Fibroblast of peridontal ligament (primary cell): ENCODE data around the gene ANKRD42.

ENCODE experiments used
- DNase-seq: peaks from one replicate; pipeline ENCODE4 v3.0.0-alpha.2; 2010; ENCODE audit errors: extremely low read depth

Gene ANKRD42

GRCh38 chr11:83193315-83194280 lies at the start of gene ANKRD42:
Gene ANKRD42, plus strand, starts transcription at chr11:83193712. Its CDS starts 959 bp downstream, at chr11:83194671.
- DNase-seq = peak; percentile 96

- DNase-seq = no peak
Observed at GRCh38 chr11:83147895-83148294, 45.6 kb upstream of the ANKRD42 start.

GRCh38 chr11:83150450-83150849 lies 43.1 kb upstream of the ANKRD42 start:
- DNase-seq = no peak

GRCh38 chr11:83151274-83151977 lies 42.1 kb upstream of the ANKRD42 start:
- DNase-seq = no peak

- DNase-seq = no peak
Observed at GRCh38 chr11:83152264-83152663, 41.2 kb upstream of the ANKRD42 start.

GRCh38 chr11:83153764-83154163 lies 39.7 kb upstream of the ANKRD42 start:
- no peak for DNase-seq

- peak; percentile 100 for DNase-seq
Observed at GRCh38 chr11:83156144-83156995, 37.1 kb upstream of the ANKRD42 start.

GRCh38 chr11:83156996-83157593 lies 36.4 kb upstream of the ANKRD42 start, which contains the start of gene PCF11:
Gene PCF11, plus strand, starts transcription at chr11:83157131. Its CDS starts 309 bp downstream, at chr11:83157440.
- no peak for DNase-seq

- DNase-seq = peak; percentile 57
Observed at GRCh38 chr11:83157594-83158356, 35.7 kb upstream of the ANKRD42 start.

- peak; percentile 48 for DNase-seq
Observed at GRCh38 chr11:83158357-83158786, 35.1 kb upstream of the ANKRD42 start.

GRCh38 chr11:83158965-83159901 lies 34.3 kb upstream of the ANKRD42 start:
- peak; percentile 27 for DNase-seq

GRCh38 chr11:83159902-83160865 lies 33.3 kb upstream of the ANKRD42 start:
- peak; percentile 57 for DNase-seq

GRCh38 chr11:83161610-83162199 lies 31.8 kb upstream of the ANKRD42 start:
- DNase-seq = peak; percentile 15

GRCh38 chr11:83162377-83162776 lies 31.1 kb upstream of the ANKRD42 start:
- DNase-seq = peak; percentile 51

- no peak for DNase-seq
Observed at GRCh38 chr11:83166193-83166866, 27.2 kb upstream of the ANKRD42 start.

- DNase-seq = no peak
Observed at GRCh38 chr11:83168756-83169155, 24.8 kb upstream of the ANKRD42 start.

- DNase-seq = no peak
Observed at GRCh38 chr11:83170865-83171264, 22.6 kb upstream of the ANKRD42 start.
